ENCODE data around the gene TCF25. TPM values are rescaled to one million over a fixed set of nuclear protein-coding genes. Genes with fewer than 3 reads are reported as not detected.

Gene TCF25
- total and polyA plus RNA-seq, 11 donors = 52.5 to 115 (median 96.4) TPM

DNA sequence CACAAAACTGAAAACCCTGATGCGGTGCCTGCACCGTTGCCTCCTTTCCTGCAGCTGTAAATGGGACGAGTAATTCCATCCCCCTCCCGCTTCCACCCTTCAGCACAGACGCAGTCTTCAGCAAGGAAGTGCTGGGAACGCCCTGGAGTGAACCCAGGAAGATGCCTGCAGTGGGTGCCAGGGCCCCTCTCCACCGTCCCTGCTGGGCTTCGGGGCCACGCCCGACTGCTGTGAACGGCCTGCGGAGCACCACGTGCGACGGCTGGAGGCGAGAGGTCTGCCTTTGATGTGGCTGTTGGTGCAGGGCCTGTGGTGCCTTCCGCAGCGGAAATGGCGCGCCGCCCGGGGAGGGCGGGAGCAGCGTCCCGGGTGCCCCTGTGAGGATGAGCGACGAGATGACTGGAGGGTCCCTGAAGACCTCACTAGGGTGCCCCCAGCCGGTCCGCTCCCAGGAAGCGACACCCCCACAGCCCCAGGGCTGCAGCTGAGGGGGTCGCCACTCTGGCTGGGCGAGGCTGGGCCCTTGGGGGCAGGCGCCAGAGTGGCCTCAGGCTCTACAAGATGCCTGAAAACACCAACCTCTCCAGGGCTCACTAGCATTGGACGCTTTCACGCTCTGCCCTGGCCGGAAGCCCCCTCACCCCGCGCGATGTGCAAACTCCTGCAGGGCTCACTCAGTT lies 44.5 kb downstream of the TCF25 start:
- peaks cover 0 to 4% (median 0%) of the 10 kb centered on the region in 9 donors for H3K36me3 ChIP-seq
- intact Hi-C loops (cut with DNase I) = loop anchor here in 2 of 10 donors (5.0 kb wide), 1 partner anchor 46 kb away; the partner anchor contains the start of gene TCF25 (in 2 of the 2)
- peaks cover 0 to 17% (median 0%) of the 10 kb centered on the region in 9 donors for H3K27me3 ChIP-seq
- peak overlapping the region in 8 of 12 donors; percentile 8 to 64 (median 50) for H3K27ac ChIP-seq
- peak in 1 of 2 donors; percentile 39 for TF ChIP-seq POLR2A (IDR thresholded peaks at IDR 0.05)
- TF ChIP-seq, protein P1, sequence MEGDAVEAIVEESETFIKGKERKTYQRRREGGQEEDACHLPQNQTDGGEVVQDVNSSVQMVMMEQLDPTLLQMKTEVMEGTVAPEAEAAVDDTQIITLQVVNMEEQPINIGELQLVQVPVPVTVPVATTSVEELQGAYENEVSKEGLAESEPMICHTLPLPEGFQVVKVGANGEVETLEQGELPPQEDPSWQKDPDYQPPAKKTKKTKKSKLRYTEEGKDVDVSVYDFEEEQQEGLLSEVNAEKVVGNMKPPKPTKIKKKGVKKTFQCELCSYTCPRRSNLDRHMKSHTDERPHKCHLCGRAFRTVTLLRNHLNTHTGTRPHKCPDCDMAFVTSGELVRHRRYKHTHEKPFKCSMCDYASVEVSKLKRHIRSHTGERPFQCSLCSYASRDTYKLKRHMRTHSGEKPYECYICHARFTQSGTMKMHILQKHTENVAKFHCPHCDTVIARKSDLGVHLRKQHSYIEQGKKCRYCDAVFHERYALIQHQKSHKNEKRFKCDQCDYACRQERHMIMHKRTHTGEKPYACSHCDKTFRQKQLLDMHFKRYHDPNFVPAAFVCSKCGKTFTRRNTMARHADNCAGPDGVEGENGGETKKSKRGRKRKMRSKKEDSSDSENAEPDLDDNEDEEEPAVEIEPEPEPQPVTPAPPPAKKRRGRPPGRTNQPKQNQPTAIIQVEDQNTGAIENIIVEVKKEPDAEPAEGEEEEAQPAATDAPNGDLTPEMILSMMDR (IDR thresholded peaks at IDR 0.05) = no peak
- H3K4me1 ChIP-seq = peaks cover 4 to 48% (median 33%) of the 10 kb centered on the region in 12 donors
- DNase-seq (peak; percentile 74 to 90 (median 85)), ATAC-seq (peak in 3 of 4 donors; percentile 34 to 61 (median 52))
- no peaks in the 10 kb centered on the region for H3K9me3 ChIP-seq
- peak overlapping the region in 11 of 12 donors; percentile 14 to 56 (median 44) for H3K4me3 ChIP-seq
- 0 to 1% (median 0%) methylated on average over 10 to 39 of the region's 39 CpGs for WGBS, 4 donors

DNA sequence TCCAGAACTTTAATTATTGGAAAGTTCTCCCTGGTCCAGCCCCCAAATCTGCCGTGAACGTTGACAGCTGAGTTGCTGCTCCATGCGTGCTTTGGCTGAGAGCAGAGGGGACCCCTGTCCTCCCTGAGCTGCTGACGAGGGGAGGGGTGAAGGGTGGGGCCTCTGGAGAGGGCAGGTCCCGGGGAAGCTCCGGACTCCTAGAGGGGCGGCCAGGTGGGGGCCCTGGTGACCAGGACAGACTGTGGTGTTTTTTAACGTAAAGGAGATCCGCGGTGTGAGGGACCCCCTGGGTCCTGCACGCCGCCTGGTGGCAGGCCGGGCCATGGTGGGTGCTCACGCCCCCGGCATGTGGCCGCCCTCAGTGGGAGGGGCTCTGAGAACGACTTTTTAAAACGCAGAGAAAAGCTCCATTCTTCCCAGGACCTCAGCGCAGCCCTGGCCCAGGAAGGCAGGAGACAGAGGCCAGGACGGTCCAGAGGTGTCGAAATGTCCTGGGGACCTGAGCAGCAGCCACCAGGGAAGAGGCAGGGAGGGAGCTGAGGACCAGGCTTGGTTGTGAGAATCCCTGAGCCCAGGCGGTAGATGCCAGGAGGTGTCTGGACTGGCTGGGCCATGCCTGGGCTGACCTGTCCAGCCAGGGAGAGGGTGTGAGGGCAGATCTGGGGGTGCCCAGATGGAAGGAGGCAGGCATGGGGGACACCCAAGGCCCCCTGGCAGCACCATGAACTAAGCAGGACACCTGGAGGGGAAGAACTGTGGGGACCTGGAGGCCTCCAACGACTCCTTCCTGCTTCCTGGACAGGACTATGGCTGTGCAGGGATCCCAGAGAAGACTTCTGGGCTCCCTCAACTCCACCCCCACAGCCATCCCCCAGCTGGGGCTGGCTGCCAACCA lies 45.3 kb downstream of the TCF25 start, which contains the start of gene MC1R:
TSS of gene MC1R (plus strand) at position 410 of the 895 bp plus-strand sequence. CDS start at position 807, 397 bp downstream.
- ATAC-seq = peak in 2 of 4 donors; percentile 0 to 1
- peak in 1 of 5 donors; percentile 43 for DNase-seq
- intact Hi-C loops (cut with DNase I) = loop anchor here in 2 of 10 donors (5.0 kb wide), 1 partner anchor 46 kb away; the partner anchor contains the start of gene TCF25 (in 2 of the 2)

DNA sequence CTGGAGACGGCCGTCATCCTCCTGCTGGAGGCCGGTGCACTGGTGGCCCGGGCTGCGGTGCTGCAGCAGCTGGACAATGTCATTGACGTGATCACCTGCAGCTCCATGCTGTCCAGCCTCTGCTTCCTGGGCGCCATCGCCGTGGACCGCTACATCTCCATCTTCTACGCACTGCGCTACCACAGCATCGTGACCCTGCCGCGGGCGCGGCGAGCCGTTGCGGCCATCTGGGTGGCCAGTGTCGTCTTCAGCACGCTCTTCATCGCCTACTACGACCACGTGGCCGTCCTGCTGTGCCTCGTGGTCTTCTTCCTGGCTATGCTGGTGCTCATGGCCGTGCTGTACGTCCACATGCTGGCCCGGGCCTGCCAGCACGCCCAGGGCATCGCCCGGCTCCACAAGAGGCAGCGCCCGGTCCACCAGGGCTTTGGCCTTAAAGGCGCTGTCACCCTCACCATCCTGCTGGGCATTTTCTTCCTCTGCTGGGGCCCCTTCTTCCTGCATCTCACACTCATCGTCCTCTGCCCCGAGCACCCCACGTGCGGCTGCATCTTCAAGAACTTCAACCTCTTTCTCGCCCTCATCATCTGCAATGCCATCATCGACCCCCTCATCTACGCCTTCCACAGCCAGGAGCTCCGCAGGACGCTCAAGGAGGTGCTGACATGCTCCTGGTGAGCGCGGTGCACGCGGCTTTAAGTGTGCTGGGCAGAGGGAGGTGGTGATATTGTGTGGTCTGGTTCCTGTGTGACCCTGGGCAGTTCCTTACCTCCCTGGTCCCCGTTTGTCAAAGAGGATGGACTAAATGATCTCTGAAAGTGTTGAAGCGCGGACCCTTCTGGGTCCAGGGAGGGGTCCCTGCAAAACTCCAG lies 46.4 kb downstream of the TCF25 start:
- Histone ChIP-seq H3K27me3 (peaks cover 0 to 34% (median 10%) of the 10 kb centered on the region in 9 donors), H3K4me1 (peaks cover 13 to 64% (median 40%) of the 10 kb centered on the region in 12 donors)
- intact Hi-C loops (cut with DNase I) = loop anchor here in 3 of 10 donors (5.0 to 10.0 kb wide), 2 partner anchors 45 to 47 kb away; partner anchors contain the start of gene TCF25 (in 3 of the 3)

More for the DNA sequence above, 45.3 kb downstream of the TCF25 start, which contains the start of gene MC1R:
- peaks cover 0 to 24% (median under 1%) of the 10 kb centered on the region in 9 donors for H3K27me3 ChIP-seq
- WGBS, 4 donors = 6 to 9% (median 8%) methylated on average over 12 to 23 of the region's 23 CpGs
- peak within 1 kb of the TSS in 8 of 12 donors; percentile 8 to 64 (median 50) for H3K27ac ChIP-seq
- H3K36me3 ChIP-seq = peaks cover 0 to under 1% (median 0%) of the 10 kb centered on the region in 9 donors
- H3K4me1 ChIP-seq = peaks cover 9 to 53% (median 36%) of the 10 kb centered on the region in 12 donors
- H3K4me3 ChIP-seq = peak within 1 kb of the TSS in 11 of 12 donors; percentile 14 to 56 (median 44)
- TF ChIP-seq, protein P1 (IDR thresholded peaks at IDR 0.05) = peak in 11 of 12 donors; percentile 22 to 60 (median 39)
- TF ChIP-seq POLR2A (IDR thresholded peaks at IDR 0.05) = no peak
- no peaks in the 10 kb centered on the region for H3K9me3 ChIP-seq

More for the DNA sequence above, 46.4 kb downstream of the TCF25 start:
- H3K27ac ChIP-seq = no peak overlapping the region
- H3K9me3 ChIP-seq = no peaks in the 10 kb centered on the region
- DNase-seq = no peak
- no peaks in the 10 kb centered on the region for H3K36me3 ChIP-seq
- no peak overlapping the region for H3K4me3 ChIP-seq
- ATAC-seq = no peak
- no peak for TF ChIP-seq POLR2A (IDR thresholded peaks at IDR 0.05)
- TF ChIP-seq, protein P1 (IDR thresholded peaks at IDR 0.05) = no peak
- WGBS, 4 donors = 88 to 91% (median 90%) methylated on average over 52 of the region's 52 CpGs
